ENCODE results near the gene BMPR1B. TPM values are rescaled to one million over a fixed set of nuclear protein-coding genes. Genes with fewer than 3 reads are reported as not detected.

BMPR1B gene
- total and polyA plus RNA-seq, 2 of the 8 experiments (the other 6 are each of a cell fraction or from before 2014, with no cell fraction given): 0.14 to 1.1 TPM

DNA sequence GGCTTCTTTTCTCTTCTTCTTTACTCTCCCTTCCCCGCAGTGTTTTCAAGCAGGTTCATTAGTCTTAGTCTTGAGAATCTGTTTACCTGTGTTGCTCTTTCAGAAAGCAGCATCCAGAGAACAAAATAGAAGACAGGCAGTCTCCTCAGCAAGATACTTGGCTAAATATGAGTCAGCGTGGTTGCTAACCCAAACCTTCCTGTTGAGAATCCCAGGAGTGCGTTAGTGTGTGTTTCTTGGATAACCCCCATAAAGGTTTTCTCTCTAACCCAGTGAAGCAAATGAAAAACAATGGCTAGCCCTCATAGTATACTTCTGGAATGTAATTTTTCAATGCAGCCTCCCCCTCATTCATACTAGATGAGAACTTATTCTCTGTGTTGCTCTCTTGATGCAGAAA is 41.1 kb downstream of the BMPR1B start:
- no peak overlapping the region for H2BK5ac ChIP-seq (ENCODE audit: low read depth, low read length)
- H4K8ac ChIP-seq (ENCODE audit: extremely low read depth, insufficient read depth, low read length): no peak overlapping the region
- no peak overlapping the region for H3K14ac ChIP-seq (ENCODE audit: insufficient read length)
- POLR2A ChIA-PET (ENCODE audit: partially characterized antibody): no interaction called here
- H2BK120ac ChIP-seq (replicated peaks; ENCODE audit: low read depth, low read length): no peak overlapping the region
- no peak for DNase-seq (ENCODE audit: low read depth in 1 of 2, low spot score in 2 of 2)
- no peak overlapping the region for H2AFZ ChIP-seq (ENCODE audit: low read length)
- H3K27ac ChIP-seq (ENCODE audit: low read depth, low read length): no peak overlapping the region
- no peak overlapping the region for H3K18ac ChIP-seq (ENCODE audit: extremely low read depth, low read length)
- CTCF ChIA-PET (ENCODE audit: partially characterized antibody): interaction anchor here (1.2 kb wide), 1 partner anchor 16 kb away, joined by 3 read pairs; no protein-coding TSS in a partner anchor
- no peaks in the 10 kb centered on the region for H3K9me3 ChIP-seq (ENCODE audit: insufficient read depth in 2 of 2, low read depth in 1 of 2, low read length in 1 of 2)
- no peaks in the 10 kb centered on the region for H3K4me1 ChIP-seq (replicated peaks in 1 of 4; ENCODE audit: control insufficient read depth in 3 of 4, insufficient read depth in 4 of 4, low read length in 3 of 4)
- no peak overlapping the region for H3K56ac ChIP-seq (replicated peaks; ENCODE audit: insufficient read length, low read depth, low read length)
- H3K4me3 ChIP-seq (ENCODE audit: extremely low read depth in 1 of 4, insufficient read depth in 2 of 4, low read depth in 3 of 4, low read length in 4 of 4): no peak overlapping the region
- no peak for FAIRE-seq
- no peak overlapping the region for H2BK15ac ChIP-seq (ENCODE audit: low read length)
- 88% methylated on average over 3 of the region's 3 CpGs; no CpG with 5 or more reads in 1 of the 2 experiments for WGBS, 2 experiments (ENCODE audit: extremely low coverage in 1 of 2, insufficient coverage in 1 of 2, insufficient read length in 1 of 2, insufficient replicate concordance in 2 of 2, low coverage in 1 of 2, low lambda C conversion rate in 2 of 2, missing lambda C conversion rate in 1 of 2)
- no peak overlapping the region for H2AK5ac ChIP-seq (ENCODE audit: low read depth, low read length)
- H3K23me2 ChIP-seq (ENCODE audit: low read depth, low read length): no peaks in the 10 kb centered on the region
- no peaks in the 10 kb centered on the region for H3K79me2 ChIP-seq (ENCODE audit: control insufficient read depth in 1 of 2, insufficient read depth in 2 of 2, low read length in 2 of 2)
- H3K23ac ChIP-seq (ENCODE audit: insufficient read length): no peak overlapping the region
- no peaks in the 10 kb centered on the region for H3K79me1 ChIP-seq (ENCODE audit: low read depth, low read length)
- H3K4ac ChIP-seq (replicated peaks; ENCODE audit: insufficient read length, low read depth, low read length): no peak overlapping the region
- H4K20me1 ChIP-seq (replicated peaks in 1 of 2; ENCODE audit: control insufficient read depth in 1 of 2, insufficient read depth in 2 of 2, low read length in 2 of 2): no peaks in the 10 kb centered on the region
- no peaks in the 10 kb centered on the region for H3K36me3 ChIP-seq (ENCODE audit: control insufficient read depth in 2 of 4, insufficient read depth in 4 of 4, low read length in 3 of 4)
- no peak overlapping the region for H3K9ac ChIP-seq (replicated peaks in 1 of 4; ENCODE audit: extremely low read depth in 1 of 4, low read depth in 3 of 4, low read length in 3 of 4)
- no peak overlapping the region for H4K5ac ChIP-seq (ENCODE audit: insufficient read length, low read depth, low read length)
- no peak overlapping the region for H3K4me2 ChIP-seq (ENCODE audit: insufficient read depth in 1 of 2, low read depth in 2 of 2, low read length in 2 of 2)
- no peak overlapping the region for H2BK12ac ChIP-seq (ENCODE audit: low read depth, low read length)
- H2BK20ac ChIP-seq (ENCODE audit: low read length): no peak overlapping the region
- H3K27me3 ChIP-seq (replicated peaks in 1 of 4; ENCODE audit: control insufficient read depth in 3 of 4, extremely low read depth in 1 of 4, insufficient read depth in 3 of 4, low read length in 3 of 4): no peaks in the 10 kb centered on the region
- TF ChIP-seq, protein P1, sequence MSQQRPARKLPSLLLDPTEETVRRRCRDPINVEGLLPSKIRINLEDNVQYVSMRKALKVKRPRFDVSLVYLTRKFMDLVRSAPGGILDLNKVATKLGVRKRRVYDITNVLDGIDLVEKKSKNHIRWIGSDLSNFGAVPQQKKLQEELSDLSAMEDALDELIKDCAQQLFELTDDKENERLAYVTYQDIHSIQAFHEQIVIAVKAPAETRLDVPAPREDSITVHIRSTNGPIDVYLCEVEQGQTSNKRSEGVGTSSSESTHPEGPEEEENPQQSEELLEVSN (IDR thresholded peaks at IDR 0.05): no peak
- TF ChIP-seq POU5F1 (IDR thresholded peaks at IDR 0.05; ENCODE audit: low read depth, low read length) (no peak), SRF (IDR thresholded peaks at IDR 0.05; ENCODE audit: low read depth, low read length) (no peak), GABPA (IDR thresholded peaks at IDR 0.05; ENCODE audit: borderline replicate concordance, insufficient read depth, low read length) (no peak), SIX5 (IDR thresholded peaks at IDR 0.05; ENCODE audit: low read depth, low read length) (no peak), TBP (IDR thresholded peaks at IDR 0.05; ENCODE audit: low read depth, low read length) (no peak), CBX8 (IDR thresholded peaks at IDR 0.05; ENCODE audit: borderline replicate concordance, low read depth, low read length) (no peak), HDAC2 (IDR thresholded peaks at IDR 0.05; ENCODE audit: borderline replicate concordance in 1 of 2, low read depth in 2 of 2, low read length in 2 of 2) (no peak), YY1 (IDR thresholded peaks at IDR 0.05; ENCODE audit: low read depth, low read length) (no peak), GTF2F1 (IDR thresholded peaks at IDR 0.05; ENCODE audit: borderline replicate concordance, low read depth, low read length) (no peak), RAD21 (IDR thresholded peaks at IDR 0.05 in 1 of 2, conservative IDR thresholded peaks at IDR 0.05 in 1 of 2; ENCODE audit: low read depth in 2 of 2, low read length in 2 of 2) (no peak), ASH2L (IDR thresholded peaks at IDR 0.05; ENCODE audit: low read length) (no peak), EGR1 (IDR thresholded peaks at IDR 0.05; ENCODE audit: borderline replicate concordance, low read depth, low read length) (no peak)
- no peak overlapping the region for H4K91ac ChIP-seq (replicated peaks; ENCODE audit: insufficient read length, low read length)

Data from H1 (cell line).